H9 (cell line): ENCODE data around the gene ZBTB38. TPM values are rescaled to one million over a fixed set of nuclear protein-coding genes. Genes with fewer than 3 reads are reported as not detected.

Experiments used
- DNase-seq: peaks from one replicate; pipeline ENCODE4 v3.0.0-alpha.2; 2017
- H2AFZ ChIP-seq: one replicate; pipeline ENCODE4 v1.6.1; 2013; ENCODE audit warnings: mild to moderate bottlenecking, low read length, control low read depth, moderate library complexity
- H2AK5ac ChIP-seq: 2 replicates; pipeline ENCODE4 v1.6.1; 2013; ENCODE audit warnings: low read length, control low read depth, mixed read lengths; ENCODE audit not compliant: insufficient read length
- H2BK120ac ChIP-seq: one replicate; pipeline ENCODE4 v1.6.1; 2013; ENCODE audit warnings: low read depth, mild to moderate bottlenecking, low read length, control low read depth, inconsistent platforms; ENCODE audit not compliant: poor library complexity, severe bottlenecking
- H2BK12ac ChIP-seq: 2 replicates; pipeline ENCODE4 v1.6.1; 2013; ENCODE audit warnings: low read length, control low read depth, mixed read lengths, low read depth; ENCODE audit not compliant: insufficient read length
- H2BK15ac ChIP-seq: 2 replicates; pipeline ENCODE4 v1.6.1; 2013; ENCODE audit warnings: low read depth, low read length, control low read depth
- H2BK20ac ChIP-seq: one replicate; pipeline ENCODE4 v1.6.1; 2013; ENCODE audit warnings: low read depth, mild to moderate bottlenecking, low read length, control low read depth, inconsistent platforms; ENCODE audit not compliant: poor library complexity, severe bottlenecking
- H2BK5ac ChIP-seq: 2 replicates; pipeline ENCODE4 v1.6.1; 2013; ENCODE audit warnings: low read length, control low read depth, mixed read lengths; ENCODE audit not compliant: insufficient read length
- H3K14ac ChIP-seq: 2 replicates; pipeline ENCODE4 v1.6.1; 2013; ENCODE audit warnings: low read length, control low read depth; ENCODE audit not compliant: insufficient read depth
- H3K18ac ChIP-seq: 2 replicates; pipeline ENCODE4 v1.6.1; 2013; ENCODE audit warnings: low read depth, mild to moderate bottlenecking, mixed read lengths, low read length, control low read depth; ENCODE audit not compliant: insufficient read length
- H3K23ac ChIP-seq: 2 replicates; pipeline ENCODE4 v1.6.1; 2013; ENCODE audit warnings: low read length, control low read depth, mixed read lengths, low read depth; ENCODE audit not compliant: insufficient read length
- H3K23me2 ChIP-seq: 2 replicates; pipeline ENCODE4 v1.6.1; 2013; ENCODE audit warnings: low read depth, mild to moderate bottlenecking, mixed read lengths, low read length, control low read depth; ENCODE audit not compliant: insufficient read length, poor library complexity, severe bottlenecking
- H3K27ac ChIP-seq: 2 replicates; pipeline ENCODE4 v1.5.1; 2013; ENCODE audit warnings: low read length, control low read depth, mixed read lengths, low read depth; ENCODE audit not compliant: insufficient read length
- H3K27me3 ChIP-seq: 2 replicates; pipeline ENCODE4 v1.6.1; 2013; ENCODE audit warnings: low read length, control low read depth, inconsistent platforms; ENCODE audit not compliant: insufficient read depth
- H3K4ac ChIP-seq: 2 replicates; pipeline ENCODE4 v1.6.1; 2013; ENCODE audit warnings: low read depth, mild to moderate bottlenecking, control low read depth, inconsistent platforms, low read length, moderate library complexity
- H3K4me1 ChIP-seq: 2 replicates; pipeline ENCODE4 v1.6.1; 2013; ENCODE audit warnings: low read length, control low read depth, inconsistent platforms; ENCODE audit not compliant: insufficient read depth
- H3K4me2 ChIP-seq: 2 replicates; pipeline ENCODE4 v1.6.1; 2013; ENCODE audit warnings: low read length, control low read depth, mixed read lengths; ENCODE audit not compliant: insufficient read length, insufficient read depth
- H3K56ac ChIP-seq: 2 replicates; pipeline ENCODE4 v1.6.1; 2013; ENCODE audit warnings: low read depth, mild to moderate bottlenecking, mixed read lengths, low read length, control low read depth; ENCODE audit not compliant: insufficient read length
- H3K79me1 ChIP-seq: 2 replicates; pipeline ENCODE4 v1.6.1; 2013; ENCODE audit warnings: low read depth, mild to moderate bottlenecking, moderate library complexity, low read length, control low read depth, inconsistent platforms; ENCODE audit not compliant: insufficient read depth, poor library complexity, severe bottlenecking
- H3K79me2 ChIP-seq: 2 replicates; pipeline ENCODE4 v1.6.1; 2013; ENCODE audit warnings: low read length, control low read depth, inconsistent platforms; ENCODE audit not compliant: insufficient read depth
- H3K9ac ChIP-seq: 2 replicates; pipeline ENCODE4 v1.6.1; 2013; ENCODE audit warnings: low read length, control low read depth, mixed read lengths; ENCODE audit not compliant: insufficient read length; ENCODE audit errors: extremely low read depth
- H3K9me3 ChIP-seq: one replicate; pipeline ENCODE4 v1.6.1; 2013; ENCODE audit warnings: low read depth, low read length, inconsistent platforms; ENCODE audit not compliant: control insufficient read depth
- H3T11ph ChIP-seq: one replicate; pipeline ENCODE4 v1.6.1; 2013; ENCODE audit warnings: mild to moderate bottlenecking, low read length, control low read depth, inconsistent platforms
- H4K20me1 ChIP-seq: one replicate; pipeline ENCODE4 v1.6.1; 2013; ENCODE audit not compliant: control insufficient read depth, insufficient read length, insufficient read depth
- H4K5ac ChIP-seq: 2 replicates; pipeline ENCODE4 v1.6.1; 2013; ENCODE audit warnings: low read depth, mild to moderate bottlenecking, mixed read lengths, low read length, control low read depth; ENCODE audit not compliant: insufficient read length
- H4K8ac ChIP-seq: replicated peaks from 2 replicates; pipeline ENCODE4 v1.6.1; 2013; ENCODE audit warnings: low read length, control low read depth, mixed read lengths, low read depth; ENCODE audit not compliant: insufficient read length
- H4K91ac ChIP-seq: 2 replicates; pipeline ENCODE4 v1.6.1; 2013; ENCODE audit warnings: low read depth, mild to moderate bottlenecking, moderate library complexity, mixed read lengths, low read length, control low read depth; ENCODE audit not compliant: insufficient read length
- H3K27ac Mint-ChIP-seq, 3 experiments: 2 replicates in 2 of 3; 3 replicates in 1 of 3; pipeline ENCODE4 v1.8.0; 2020 to 2021; ENCODE audit warnings: mixed read lengths in 3 of 3, mild to moderate bottlenecking in 1 of 3, moderate library complexity in 1 of 3
- H3K27me3 Mint-ChIP-seq: 2 replicates; pipeline ENCODE4 v1.8.0; 2021; ENCODE audit warnings: low read depth, mild to moderate bottlenecking, moderate library complexity, mixed read lengths
- H3K36me3 Mint-ChIP-seq, 3 experiments: 2 replicates in 2 of 3; 3 replicates in 1 of 3; pipeline ENCODE4 v1.8.0; 2020 to 2021; ENCODE audit warnings: low read depth in 3 of 3, mixed read lengths in 3 of 3; ENCODE audit not compliant: insufficient read depth in 1 of 3
- H3K4me1 Mint-ChIP-seq, 2 experiments: 2 replicates each; pipeline ENCODE4 v1.8.0; 2020; ENCODE audit warnings: mixed read lengths in 2 of 2
- H3K4me3 Mint-ChIP-seq, 2 experiments: 2 replicates in 1 of 2; 3 replicates in 1 of 2; pipeline ENCODE4 v1.8.0; 2020 to 2021; ENCODE audit warnings: mild to moderate bottlenecking in 2 of 2, mixed read lengths in 2 of 2, moderate library complexity in 1 of 2
- H3K9me3 Mint-ChIP-seq, 2 experiments: 2 replicates in 1 of 2; 3 replicates in 1 of 2; pipeline ENCODE4 v1.8.0; 2020; ENCODE audit warnings: mild to moderate bottlenecking in 2 of 2, mixed read lengths in 2 of 2, moderate library complexity in 1 of 2
- whole genome bisulfite sequencing: extraction: QIAGEN DNeasy Blood & Tissue Kit; methylation state at CpG from one replicate; pipeline ENCODE4 v1.1.7; 2013; ENCODE audit warnings: missing lambda C conversion rate, low lambda C conversion rate, mixed read lengths; ENCODE audit not compliant: insufficient read length; ENCODE audit errors: extremely low coverage; 5-methylcytosine and 5-hydroxymethylcytosine counted together
- total RNA-seq: library from RNA; stranded (reverse); gene quantifications from 2 replicates; pipeline ENCODE4 v1.2.1, GENCODE V29; 2021
- TF ChIP-seq, protein P1 (sequence below): fragments of 200-600 bp; sonication (generic); conservative IDR thresholded peaks from 3 replicates; pipeline ENCODE4 v1.8.0; 2021; ENCODE audit warnings: antibody characterized with exemption, mild to moderate bottlenecking

ZBTB38 gene
- total RNA-seq, 1 experiment from 2014 or later: 14.6 TPM

DNA sequence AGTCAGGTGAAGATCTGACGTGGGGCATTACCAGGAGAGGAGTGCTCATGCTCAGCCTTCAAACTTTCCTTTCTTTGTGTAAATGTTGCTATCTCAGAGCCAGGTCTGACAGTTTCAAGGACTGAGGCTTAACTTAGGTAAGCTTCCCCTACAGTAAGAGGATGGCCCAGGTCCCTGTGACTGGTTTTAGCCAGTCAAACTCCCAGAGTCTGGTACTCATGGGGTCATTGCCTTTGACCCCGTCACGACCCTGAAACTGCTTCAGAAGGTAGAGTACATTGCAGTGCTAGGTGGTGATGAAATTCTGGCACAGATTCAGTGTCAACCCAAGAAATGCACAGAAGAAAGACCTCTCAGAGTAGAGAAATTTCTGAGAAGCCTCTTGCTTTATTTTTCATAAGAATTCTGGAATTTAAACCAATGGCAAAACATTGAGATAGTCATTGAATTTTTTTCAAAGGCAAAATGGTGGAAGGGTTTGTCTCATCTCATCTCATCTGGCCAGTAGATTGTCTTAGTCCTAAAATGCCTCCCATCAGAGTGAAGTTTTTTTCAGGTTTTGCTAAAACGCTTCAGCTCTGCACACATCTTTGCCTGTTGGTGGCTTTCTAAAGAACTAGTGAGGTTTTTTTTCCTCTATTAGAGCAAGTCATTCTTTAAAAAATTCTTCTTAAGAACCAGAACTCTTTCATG lies 23.1 kb downstream of the ZBTB38 start:
- Histone ChIP-seq H3K18ac (no peak overlapping the region), H3K27me3 (no peaks in the 10 kb centered on the region; the same call in 1 of the 2 replicates), H4K91ac (no peak overlapping the region), H3K4ac (no peak overlapping the region), H2BK15ac (no peak overlapping the region), H2BK12ac (no peak overlapping the region), H3K14ac (no peak overlapping the region), H3T11ph (no peak overlapping the region), H3K4me2 (no peak overlapping the region), H3K4me1 (peaks cover 9% of the 10 kb centered on the region; the same call in 1 of the 2 replicates), H3K23me2 (no peaks in the 10 kb centered on the region), H3K79me1 (no peaks in the 10 kb centered on the region), H3K56ac (no peak overlapping the region), H3K79me2 (no peaks in the 10 kb centered on the region), H3K23ac (no peak overlapping the region), H2BK5ac (no peak overlapping the region), H2BK120ac (no peak overlapping the region), H4K5ac (no peak overlapping the region), H3K9me3 (no peaks in the 10 kb centered on the region), H3K27ac (no peak overlapping the region), H2BK20ac (no peak overlapping the region), H4K8ac (no peak overlapping the region), H3K9ac (no peak overlapping the region), H4K20me1 (no peaks in the 10 kb centered on the region), H2AFZ (no peak overlapping the region), H2AK5ac (no peak overlapping the region)
- no peak overlapping the region for H3K4me3 Mint-ChIP-seq
- peaks cover 0 to 3% (median 0%) of the 10 kb centered on the region in 3 experiments; a peak in 3 of 7 replicates for H3K36me3 Mint-ChIP-seq
- peaks cover 2 to 3% of the 10 kb centered on the region in 2 experiments; a peak in 3 of 5 replicates for H3K9me3 Mint-ChIP-seq
- H3K4me1 Mint-ChIP-seq: peaks cover 53 to 64% of the 10 kb centered on the region in 2 experiments
- H3K27me3 Mint-ChIP-seq: no peaks in the 10 kb centered on the region
- no peak for DNase-seq
- TF ChIP-seq, protein P1, sequence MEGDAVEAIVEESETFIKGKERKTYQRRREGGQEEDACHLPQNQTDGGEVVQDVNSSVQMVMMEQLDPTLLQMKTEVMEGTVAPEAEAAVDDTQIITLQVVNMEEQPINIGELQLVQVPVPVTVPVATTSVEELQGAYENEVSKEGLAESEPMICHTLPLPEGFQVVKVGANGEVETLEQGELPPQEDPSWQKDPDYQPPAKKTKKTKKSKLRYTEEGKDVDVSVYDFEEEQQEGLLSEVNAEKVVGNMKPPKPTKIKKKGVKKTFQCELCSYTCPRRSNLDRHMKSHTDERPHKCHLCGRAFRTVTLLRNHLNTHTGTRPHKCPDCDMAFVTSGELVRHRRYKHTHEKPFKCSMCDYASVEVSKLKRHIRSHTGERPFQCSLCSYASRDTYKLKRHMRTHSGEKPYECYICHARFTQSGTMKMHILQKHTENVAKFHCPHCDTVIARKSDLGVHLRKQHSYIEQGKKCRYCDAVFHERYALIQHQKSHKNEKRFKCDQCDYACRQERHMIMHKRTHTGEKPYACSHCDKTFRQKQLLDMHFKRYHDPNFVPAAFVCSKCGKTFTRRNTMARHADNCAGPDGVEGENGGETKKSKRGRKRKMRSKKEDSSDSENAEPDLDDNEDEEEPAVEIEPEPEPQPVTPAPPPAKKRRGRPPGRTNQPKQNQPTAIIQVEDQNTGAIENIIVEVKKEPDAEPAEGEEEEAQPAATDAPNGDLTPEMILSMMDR: no peak
- no peak overlapping the region; a peak in 1 of 7 replicates for H3K27ac Mint-ChIP-seq
- no CpG with 5 or more reads among the region's 4 CpGs for WGBS
